Measurements from ENCODE around the gene OR7G3.

The OR7G3 gene

DNA sequence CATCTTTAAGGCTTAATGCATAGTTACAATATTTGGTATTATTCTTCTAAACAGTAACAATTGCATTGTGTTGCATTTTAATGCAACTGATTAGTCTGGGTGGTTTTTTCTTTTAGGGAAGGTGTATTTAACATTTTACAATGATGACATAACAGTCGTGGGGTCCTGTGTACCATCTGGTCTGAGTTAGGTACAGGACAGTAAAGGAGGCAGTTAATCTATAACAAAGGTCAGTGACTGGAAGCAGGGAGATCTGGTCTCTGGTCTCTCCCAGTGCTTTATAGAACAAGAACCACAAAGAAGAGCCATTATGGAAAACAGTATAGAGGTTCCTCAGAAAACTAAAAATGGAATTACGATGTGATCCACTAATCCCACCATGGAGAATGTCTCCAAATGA lies 16.8 kb downstream of the OR7G3 start:
- DNase-seq (ENCODE audit: low read depth in 1 of 2, low spot score in 1 of 2): no peak

DNA sequence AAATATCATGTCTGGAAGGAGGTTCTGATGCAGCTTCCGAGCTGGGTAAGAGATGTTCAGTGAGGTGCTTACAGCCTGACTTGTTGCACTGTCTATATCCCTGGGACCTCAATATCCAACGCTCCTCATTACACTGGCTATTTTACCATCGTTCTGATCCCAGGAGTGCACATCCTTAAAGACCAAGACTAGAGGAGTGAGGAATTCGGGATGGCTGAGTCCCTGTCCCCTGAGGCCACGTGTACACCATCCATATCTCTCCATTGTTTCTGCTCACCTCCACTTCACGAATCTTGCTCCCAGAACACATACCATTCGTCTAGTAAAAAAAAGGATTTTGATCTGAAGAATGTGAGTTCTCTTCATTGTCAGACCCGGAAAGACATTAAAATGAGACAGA lies 19.4 kb downstream of the OR7G3 start, which contains the start of gene OR7G2:
Gene OR7G2 (minus strand): TSS at position 101 of the 400 bp plus-strand sequence. CDS start 4,232 bp downstream, outside the sequence.
- DNase-seq (ENCODE audit: low read depth in 1 of 2, low spot score in 1 of 2): no peak

DNA sequence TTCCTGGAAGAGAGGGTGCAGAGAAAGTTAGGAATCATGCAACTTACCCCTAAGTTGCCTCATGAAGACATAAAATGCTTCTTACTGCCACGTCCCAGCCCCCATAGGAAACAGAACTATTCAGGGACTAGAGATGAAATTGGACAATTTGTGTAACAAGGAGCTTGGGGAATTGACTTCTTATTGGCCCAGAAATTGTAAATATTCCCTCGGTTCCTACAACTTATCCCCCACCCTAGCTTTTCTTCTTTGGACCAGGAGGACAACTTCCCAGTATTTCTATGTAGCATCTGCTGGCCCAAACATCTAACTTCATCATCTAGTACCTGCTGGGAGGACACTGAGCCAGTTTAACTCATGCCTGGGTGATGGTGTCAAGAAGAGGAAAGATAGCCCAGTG lies 40.0 kb downstream of the OR7G3 start, which contains the start of gene OR1M1:
Gene OR1M1 (plus strand): TSS at position 301 of the 400 bp plus-strand sequence. CDS start 6,184 bp downstream, outside the sequence.
- DNase-seq (ENCODE audit: low read depth in 1 of 2, low spot score in 1 of 2): no peak

DNA sequence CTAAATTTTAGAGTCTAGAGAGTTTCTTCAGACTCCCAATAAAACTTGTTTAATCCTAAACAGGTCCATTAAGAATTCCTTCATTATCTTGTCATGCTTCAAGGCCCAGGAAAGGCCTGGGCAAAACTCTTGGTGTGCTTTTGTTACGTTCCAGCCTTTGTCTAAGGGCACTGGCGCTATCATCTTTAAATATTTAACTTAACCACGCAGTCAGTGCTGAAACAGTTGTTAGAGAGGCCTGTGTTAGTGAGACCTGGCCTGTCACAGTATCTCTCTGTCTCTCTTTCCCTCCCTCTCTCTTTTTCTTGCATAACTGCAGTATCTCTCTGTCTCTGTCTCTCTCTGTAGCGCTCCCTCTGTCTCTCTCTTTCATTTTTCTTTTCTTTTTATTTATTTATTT lies 48.1 kb downstream of the OR7G3 start:
- DNase-seq (ENCODE audit: low read depth in 1 of 2, low spot score in 1 of 2): no peak

DNA sequence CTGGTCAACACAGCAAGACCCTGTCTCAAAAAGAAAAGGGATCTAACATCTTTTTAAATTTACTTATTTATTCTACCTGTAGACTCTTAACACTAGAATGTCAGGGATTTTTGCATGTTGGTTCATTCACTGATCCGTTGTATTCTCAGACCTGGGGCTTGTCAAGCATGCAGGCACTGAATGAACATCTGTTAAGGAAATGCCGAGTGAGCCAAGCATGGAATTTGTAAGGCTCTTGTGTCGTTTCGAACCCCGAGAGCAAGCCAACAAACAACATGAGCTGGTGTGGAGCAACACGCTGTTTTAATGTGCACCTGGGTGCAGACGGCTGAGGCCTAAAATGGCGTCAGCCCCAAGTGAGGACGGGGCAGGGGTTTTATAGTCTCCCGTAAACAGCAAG lies 49.8 kb downstream of the OR7G3 start:
- no peak for DNase-seq (ENCODE audit: low read depth in 1 of 2, low spot score in 1 of 2)

Data from stimulated activated CD4-positive, alpha-beta T cell treated with anti-CD3 and anti-CD28 coated beads, Interleukin-15, amount 100 ng/mL, for 1 hour (primary cell).